Body of pancreas (tissue), 4 donors: ENCODE results near the gene REG1A. TPM values are rescaled to one million over a fixed set of nuclear protein-coding genes. Genes with fewer than 3 reads are reported as not detected.

Experiments
- ATAC-seq: fragments of 150-250 bp; one replicate; pipeline ENCODE4 v1.9.1; 2016
- DNase-seq, 4 donors: peaks; one replicate each; pipeline ENCODE4 v3.0.0-alpha.2; 2019
- H3K27ac ChIP-seq, 4 donors: fragments of 200-600 bp; sonication (generic); 1 replicate in 3 of 4; 2 replicates in 1 of 4; pipeline versions ENCODE4 v1.5.1 to v1.6.1; 2016 to 2019; ENCODE audit warnings: mild to moderate bottlenecking in 1 of 4, mixed read lengths in 1 of 4, moderate library complexity in 1 of 4
- H3K27me3 ChIP-seq, 2 donors: fragments of 200-600 bp; sonication (generic); one replicate each; pipeline ENCODE4 v1.6.0; 2016; ENCODE audit warnings: mild to moderate bottlenecking in 1 of 2
- H3K36me3 ChIP-seq, 2 donors: fragments of 200-600 bp; sonication (generic); replicated peaks in 1 of 2; 2 replicates each; pipeline ENCODE4 v1.5.1; 2016; ENCODE audit warnings: low read depth in 2 of 2; ENCODE audit not compliant: insufficient read depth in 1 of 2
- H3K4me1 ChIP-seq: fragments of 200-600 bp; sonication (generic); one replicate; pipeline ENCODE4 v1.6.0; 2016
- H3K4me3 ChIP-seq, 2 donors: fragments of 200-600 bp; sonication (generic); 1 replicate in 1 of 2; 2 replicates in 1 of 2; pipeline ENCODE4 v1.5.1; 2016 to 2019
- H3K9me3 ChIP-seq, 3 donors: fragments of 200-600 bp; sonication (generic); 1 replicate in 2 of 3; 2 replicates in 1 of 3; pipeline ENCODE4 v1.5.1; 2016
- CTCF ChIP-seq, 7 experiments: fragments of 450-650 bp in 4 of 7; fragments of 200-600 bp in 3 of 7; sonication (generic) in 3 of 7; IDR thresholded peaks; one replicate each; pipeline ENCODE4 v1.5.1; 2016 to 2019; ENCODE audit warnings: antibody characterized with exemption in 7 of 7
- POLR2A ChIP-seq, 3 donors: fragments of 450-650 bp; IDR thresholded peaks; one replicate each; pipeline ENCODE4 v1.6.1; 2016; ENCODE audit warnings: antibody characterized with exemption in 3 of 3, mild to moderate bottlenecking in 2 of 3
- WGBS, 2 donors: methylation state at CpG; one replicate each; pipeline ENCODE4 v1.1.5; 2017; 5-methylcytosine and 5-hydroxymethylcytosine counted together
- intact Hi-C: fragments of 100-400 bp; cut with DNase I; formaldehyde crosslinking; loops from one replicate; pipeline ENCODE4 v1.15.1; 2023
- total RNA-seq, 2 donors: library from RNA; depleted of rRNA; stranded (reverse); fragments of >200 nt; gene quantifications; one replicate each; pipeline ENCODE4 v1.1.0, GENCODE V29; 2016

The REG1A gene
- total RNA-seq, 2 donors from 2014 or later = 14,523 to 48,012 TPM

GRCh38 chr2:79162132-79162531 lies 41.8 kb downstream of the REG1A start:
- Histone ChIP-seq H3K27ac (peak overlapping the region in 2 of 4 donors; percentile 24 to 55), H3K4me1 (peaks cover 65% of the 10 kb centered on the region), H3K4me3 (no peak overlapping the region), H3K36me3 (no peaks in the 10 kb centered on the region), H3K9me3 (no peaks in the 10 kb centered on the region), H3K27me3 (no peaks in the 10 kb centered on the region)
- ATAC-seq = peak; percentile 95
- peak in 1 of 4 donors; percentile 20 for DNase-seq
- TF ChIP-seq POLR2A (IDR thresholded peaks at IDR 0.05) = no peak
- TF ChIP-seq CTCF (IDR thresholded peaks at IDR 0.05) = peak in 2 of 7 experiments; percentile 26 to 30
- 5 to 7% methylated on average over 2 of the region's 2 CpGs for WGBS, 2 donors
- intact Hi-C loops = no loop called here

- H3K9me3 ChIP-seq = no peaks in the 10 kb centered on the region
- intact Hi-C loops = no loop called here
- peaks cover 62% of the 10 kb centered on the region for H3K4me1 ChIP-seq
- H3K4me3 ChIP-seq = no peak overlapping the region
- DNase-seq (no peak), ATAC-seq (no peak)
- H3K27ac ChIP-seq = peak overlapping the region in 1 of 4 donors; percentile 50
- H3K27me3 ChIP-seq = no peaks in the 10 kb centered on the region
- no peaks in the 10 kb centered on the region for H3K36me3 ChIP-seq
- TF ChIP-seq POLR2A (IDR thresholded peaks at IDR 0.05) (no peak), CTCF (IDR thresholded peaks at IDR 0.05) (no peak)
- 26 to 30% methylated on average over 1 of the region's 1 CpG for WGBS, 2 donors
Measured at GRCh38 chr2:79162801-79163200, 42.5 kb downstream of the REG1A start.

- peak overlapping the region in 1 of 4 donors; percentile 14 for H3K27ac ChIP-seq
- H3K4me1 ChIP-seq = peaks cover 51% of the 10 kb centered on the region
- 45 to 48% methylated on average over 2 of the region's 2 CpGs for WGBS, 2 donors
- intact Hi-C loops = no loop called here
- TF ChIP-seq POLR2A (IDR thresholded peaks at IDR 0.05) (no peak), CTCF (IDR thresholded peaks at IDR 0.05) (no peak)
- H3K27me3 ChIP-seq = no peaks in the 10 kb centered on the region
- ATAC-seq = no peak
- H3K9me3 ChIP-seq = peaks cover 0 to 6% (median 0%) of the 10 kb centered on the region in 3 donors
- no peak overlapping the region for H3K4me3 ChIP-seq
- H3K36me3 ChIP-seq = no peaks in the 10 kb centered on the region
- no peak for DNase-seq
Measured at GRCh38 chr2:79171348-79171958, 51.2 kb downstream of the REG1A start.

Other genes starting within 250 kb of the REG1A start
- 100 to 1,000 TPM; 171 to 673 TPM for gene REG3G, start 94.8 kb upstream of the REG1A start, total RNA-seq
- gene REG1B, start 32.5 kb upstream of the REG1A start, total RNA-seq = over 10,000 TPM in 1 of 2 donors, 1,000 to 10,000 TPM in 1; 4,279 to 15,911 TPM
- gene REG3A, start 39.3 kb downstream of the REG1A start, total RNA-seq = 100 to 1,000 TPM; 351 to 831 TPM